ENCODE measurements around the gene ZNF791.
A peak's percentile ranks its signal among the peaks of the same experiment; 100 is the strongest.
"Not testable (repeated sequence)": the region's sequence is repeated elsewhere in the genome, so short reads cannot be mapped to it uniquely, and the experiment has no call there.

ZNF791 gene

GRCh38 chr19:12610540-12611360 is at the start of gene ZNF791, which contains the start of gene ZNF490:
TSS of gene ZNF791 (plus strand) at chr19:12610920. CDS start at chr19:12611080, 160 bp downstream.
TSS of gene ZNF490 (minus strand) at chr19:12610813. CDS start at chr19:12610680, 133 bp downstream.
- DNase-seq: peak; percentile 94 to 99 (median 97)

GRCh38 chr19:12564016-12564664 is 46.6 kb upstream of the ZNF791 start:
- peak; percentile 68 to 92 (median 84) for DNase-seq

- not testable (repeated sequence) for DNase-seq
Observed at GRCh38 chr19:12566380-12566779, 44.3 kb upstream of the ZNF791 start.

GRCh38 chr19:12567951-12568350 is 42.8 kb upstream of the ZNF791 start:
- no peak for DNase-seq

GRCh38 chr19:12574036-12574435 is 36.7 kb upstream of the ZNF791 start:
- DNase-seq: peak; percentile 23 to 88 (median 56)

- no peak for DNase-seq
Observed at GRCh38 chr19:12578641-12579040, 32.1 kb upstream of the ZNF791 start.

GRCh38 chr19:12580180-12580694 is 30.5 kb upstream of the ZNF791 start:
- DNase-seq: no peak

GRCh38 chr19:12581100-12581499 is 29.6 kb upstream of the ZNF791 start:
- DNase-seq: no peak

- DNase-seq: no peak
Observed at GRCh38 chr19:12596485-12596884, 14.2 kb upstream of the ZNF791 start.

GRCh38 chr19:12596927-12597548 is 13.7 kb upstream of the ZNF791 start:
- no peak for DNase-seq

- DNase-seq: no peak
Observed at GRCh38 chr19:12597594-12597993, 13.1 kb upstream of the ZNF791 start.

- DNase-seq: no peak
Observed at GRCh38 chr19:12603714-12604113, 7.0 kb upstream of the ZNF791 start.

- no peak for DNase-seq
Observed at GRCh38 chr19:12606796-12607195, 3.9 kb upstream of the ZNF791 start.

GRCh38 chr19:12607631-12608030 is 3.1 kb upstream of the ZNF791 start:
- DNase-seq: no peak

- peak; percentile 16 to 72 (median 65) for DNase-seq
Observed at GRCh38 chr19:12611361-12611699, 610 bp downstream of the ZNF791 start.

- no peak for DNase-seq
Observed at GRCh38 chr19:12617646-12618045, 6.9 kb downstream of the ZNF791 start.

- not testable (repeated sequence) for DNase-seq
Observed at GRCh38 chr19:12621253-12622024, 10.7 kb downstream of the ZNF791 start.

GRCh38 chr19:12623361-12624031 is 12.8 kb downstream of the ZNF791 start:
- no peak for DNase-seq

GRCh38 chr19:12626958-12627357 is 16.2 kb downstream of the ZNF791 start:
- no peak for DNase-seq

- no peak for DNase-seq
Observed at GRCh38 chr19:12628040-12629022, 17.6 kb downstream of the ZNF791 start.

GRCh38 chr19:12629215-12629614 is 18.5 kb downstream of the ZNF791 start:
- no peak for DNase-seq

Data from NCI-H1417 (cell line).